ENCODE results near the gene ABCA10. TPM values are rescaled to one million over a fixed set of nuclear protein-coding genes. Genes with fewer than 3 reads are reported as not detected.

The ABCA10 gene
- total and polyA plus RNA-seq, 2 of the 13 experiments (the other 11 are each of a cell fraction or from before 2014, with no cell fraction given) = 0.02 to 0.08 TPM

- TF ChIP-seq FOXP4 (CRISPR knock-in tag; IDR thresholded peaks at IDR 0.05) (peak; percentile 61), ZNF513 (CRISPR knock-in tag; conservative IDR thresholded peaks at IDR 0.05) (0 out of 2 replicates have a peak, but pooled peaks have one; percentile 16), RAD21 (CRISPR knock-in tag; IDR thresholded peaks at IDR 0.05) (no peak), SOX6 (IDR thresholded peaks at IDR 0.05) (no peak), SOX6 (CRISPR knock-in tag; IDR thresholded peaks at IDR 0.05) (peak; percentile 80), MBD4 (IDR thresholded peaks at IDR 0.05; ENCODE audit: borderline replicate concordance, low read length) (peak; percentile 38; the same call in 1 of the 2 replicates), HNRNPH1 (optimal IDR thresholded peaks at IDR 0.05; ENCODE audit: low read depth, low read length) (no peak), HMG20A (CRISPR knock-in tag; IDR thresholded peaks at IDR 0.05; ENCODE audit: borderline replicate concordance) (peak; percentile 68; the same call in 1 of the 2 replicates), RARA (CRISPR knock-in tag; IDR thresholded peaks at IDR 0.05) (peak; percentile 44), FOXK1 (CRISPR knock-in tag; IDR thresholded peaks at IDR 0.05; ENCODE audit: borderline replicate concordance, low read depth) (0 out of 2 replicates have a peak, but pooled peaks have one; percentile 53), SAP130 (CRISPR knock-in tag; IDR thresholded peaks at IDR 0.05; ENCODE audit: low read depth) (peak; percentile 21), ZBTB21 (CRISPR knock-in tag; IDR thresholded peaks at IDR 0.05) (0 out of 2 replicates have a peak, but pooled peaks have one; percentile 19), ARID5B (CRISPR knock-in tag; IDR thresholded peaks at IDR 0.05) (peak; percentile 86), KLF6 (CRISPR knock-in tag; IDR thresholded peaks at IDR 0.05) (no peak), ELF1 (CRISPR knock-in tag; IDR thresholded peaks at IDR 0.05) (peak; percentile 47; the same call in 1 of the 2 replicates), ZNF816 (CRISPR knock-in tag; IDR thresholded peaks at IDR 0.05; ENCODE audit: borderline replicate concordance) (0 out of 2 replicates have a peak, but pooled peaks have one; percentile 19), MED1 (CRISPR knock-in tag; IDR thresholded peaks at IDR 0.05) (peak; percentile 59), NFIC (IDR thresholded peaks at IDR 0.05; ENCODE audit: low read length) (0 out of 2 replicates have a peak, but pooled peaks have one; percentile 57), FOXP1 (IDR thresholded peaks at IDR 0.05) (no peak), FOXP1 (CRISPR knock-in tag; IDR thresholded peaks at IDR 0.05) (peak; percentile 79)
- TF ChIP-seq, protein P1, sequence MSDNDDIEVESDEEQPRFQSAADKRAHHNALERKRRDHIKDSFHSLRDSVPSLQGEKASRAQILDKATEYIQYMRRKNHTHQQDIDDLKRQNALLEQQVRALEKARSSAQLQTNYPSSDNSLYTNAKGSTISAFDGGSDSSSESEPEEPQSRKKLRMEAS (IDR thresholded peaks at IDR 0.05) = peak; percentile 24; the same call in 1 of the 2 replicates
- TF ChIP-seq, protein P2, sequence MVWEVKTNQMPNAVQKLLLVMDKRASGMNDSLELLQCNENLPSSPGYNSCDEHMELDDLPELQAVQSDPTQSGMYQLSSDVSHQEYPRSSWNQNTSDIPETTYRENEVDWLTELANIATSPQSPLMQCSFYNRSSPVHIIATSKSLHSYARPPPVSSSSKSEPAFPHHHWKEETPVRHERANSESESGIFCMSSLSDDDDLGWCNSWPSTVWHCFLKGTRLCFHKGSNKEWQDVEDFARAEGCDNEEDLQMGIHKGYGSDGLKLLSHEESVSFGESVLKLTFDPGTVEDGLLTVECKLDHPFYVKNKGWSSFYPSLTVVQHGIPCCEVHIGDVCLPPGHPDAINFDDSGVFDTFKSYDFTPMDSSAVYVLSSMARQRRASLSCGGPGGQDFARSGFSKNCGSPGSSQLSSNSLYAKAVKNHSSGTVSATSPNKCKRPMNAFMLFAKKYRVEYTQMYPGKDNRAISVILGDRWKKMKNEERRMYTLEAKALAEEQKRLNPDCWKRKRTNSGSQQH (CRISPR knock-in tag; IDR thresholded peaks at IDR 0.05; ENCODE audit: low read depth) = no peak
- TF ChIP-seq, protein P3, sequence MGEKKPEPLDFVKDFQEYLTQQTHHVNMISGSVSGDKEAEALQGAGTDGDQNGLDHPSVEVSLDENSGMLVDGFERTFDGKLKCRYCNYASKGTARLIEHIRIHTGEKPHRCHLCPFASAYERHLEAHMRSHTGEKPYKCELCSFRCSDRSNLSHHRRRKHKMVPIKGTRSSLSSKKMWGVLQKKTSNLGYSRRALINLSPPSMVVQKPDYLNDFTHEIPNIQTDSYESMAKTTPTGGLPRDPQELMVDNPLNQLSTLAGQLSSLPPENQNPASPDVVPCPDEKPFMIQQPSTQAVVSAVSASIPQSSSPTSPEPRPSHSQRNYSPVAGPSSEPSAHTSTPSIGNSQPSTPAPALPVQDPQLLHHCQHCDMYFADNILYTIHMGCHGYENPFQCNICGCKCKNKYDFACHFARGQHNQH (CRISPR knock-in tag; IDR thresholded peaks at IDR 0.05) = peak; percentile 27; the same call in 1 of the 2 replicates
Measured at GRCh38 chr17:69223809-69224208, 4.8 kb downstream of the ABCA10 start (continued).
